GM21526 (cell line): ENCODE data around the gene DNMT3L.

Source experiments
- ATAC-seq: cut with Tn5 transposase; IDR thresholded peaks from one replicate; pipeline ENCODE4 v1.9.1; 2021; ENCODE audit warnings: moderate library complexity; ENCODE audit not compliant: unreplicated experiment, low FRiP score

Gene DNMT3L

GRCh38 chr21:44282370-44282769 lies 20.7 kb upstream of the DNMT3L start:
- ATAC-seq, result no peak

- no peak for ATAC-seq
These were observed 20.1 kb upstream of the DNMT3L start for GRCh38 chr21:44281801-44282200.

- ATAC-seq, result no peak
These were observed 17.9 kb upstream of the DNMT3L start for GRCh38 chr21:44279354-44280260.

- ATAC-seq, result no peak
These were observed 13.3 kb upstream of the DNMT3L start for GRCh38 chr21:44275041-44275440.

GRCh38 chr21:44273046-44273445 lies 11.3 kb upstream of the DNMT3L start:
- no peak for ATAC-seq

- no peak for ATAC-seq
These were observed 10.7 kb upstream of the DNMT3L start for GRCh38 chr21:44272284-44272858.

GRCh38 chr21:44271558-44272283 lies 10.0 kb upstream of the DNMT3L start:
- no peak for ATAC-seq

GRCh38 chr21:44269090-44269489 lies 7.4 kb upstream of the DNMT3L start:
- ATAC-seq, result no peak

- ATAC-seq, result no peak
These were observed 6.0 kb upstream of the DNMT3L start for GRCh38 chr21:44267655-44268142.

GRCh38 chr21:44265734-44266270 lies 4.1 kb upstream of the DNMT3L start:
- ATAC-seq, result no peak

- no peak for ATAC-seq
These were observed 2.1 kb upstream of the DNMT3L start for GRCh38 chr21:44263768-44264167.

GRCh38 chr21:44263221-44263760 lies 1.6 kb upstream of the DNMT3L start:
- no peak for ATAC-seq

- ATAC-seq, result no peak
These were observed 800 bp upstream of the DNMT3L start for GRCh38 chr21:44262338-44263056.

GRCh38 chr21:44260791-44261631 lies 686 bp downstream of the DNMT3L start:
- no peak for ATAC-seq

GRCh38 chr21:44260066-44260465 lies 1.6 kb downstream of the DNMT3L start:
- no peak for ATAC-seq

- no peak for ATAC-seq
These were observed 2.5 kb downstream of the DNMT3L start for GRCh38 chr21:44259082-44259705.

GRCh38 chr21:44258056-44258725 lies 3.5 kb downstream of the DNMT3L start:
- ATAC-seq, result no peak

GRCh38 chr21:44255511-44255981 lies 6.2 kb downstream of the DNMT3L start:
- no peak for ATAC-seq
